ENCODE measurements around the gene KIF11. TPM values are rescaled to one million over a fixed set of nuclear protein-coding genes. Genes with fewer than 3 reads are reported as not detected.

The KIF11 gene
- polyA plus RNA-seq, 1 experiment, result 4.3 TPM

DNA sequence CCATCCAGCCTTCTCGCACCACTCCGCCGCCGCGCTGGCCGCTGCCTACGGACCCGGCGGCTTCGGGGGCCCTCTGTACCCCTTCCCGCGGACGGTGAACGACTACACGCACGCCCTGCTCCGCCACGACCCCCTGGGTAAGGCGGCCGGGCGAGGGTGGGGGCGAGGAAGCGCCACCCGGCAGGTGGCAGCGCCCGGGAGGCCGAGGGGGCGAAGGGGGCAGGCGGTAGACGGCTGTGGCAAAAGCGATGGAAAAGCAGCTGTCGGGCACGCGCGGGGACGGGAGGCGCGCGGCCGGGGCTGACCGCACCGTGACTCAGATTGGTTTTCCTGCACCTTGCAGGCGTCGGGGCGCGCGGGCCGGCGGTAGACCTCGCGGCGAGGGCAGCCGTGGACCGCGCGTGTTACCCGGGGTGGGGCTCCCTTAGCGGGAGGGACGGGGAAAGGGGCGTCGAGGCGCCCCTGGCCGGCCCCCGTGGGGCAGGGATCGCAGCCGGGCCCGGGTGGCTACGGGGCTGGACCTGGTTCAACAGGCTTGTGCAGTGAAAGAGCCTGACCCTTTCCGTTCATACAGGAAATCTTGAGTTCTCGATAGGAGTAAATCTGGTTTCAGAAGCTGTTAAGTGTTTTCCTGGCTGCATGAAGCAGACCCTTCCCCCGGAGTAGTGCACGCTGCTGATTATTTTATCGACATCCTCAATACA is 97.4 kb downstream of the KIF11 start:
- TF ChIP-seq, protein P1, sequence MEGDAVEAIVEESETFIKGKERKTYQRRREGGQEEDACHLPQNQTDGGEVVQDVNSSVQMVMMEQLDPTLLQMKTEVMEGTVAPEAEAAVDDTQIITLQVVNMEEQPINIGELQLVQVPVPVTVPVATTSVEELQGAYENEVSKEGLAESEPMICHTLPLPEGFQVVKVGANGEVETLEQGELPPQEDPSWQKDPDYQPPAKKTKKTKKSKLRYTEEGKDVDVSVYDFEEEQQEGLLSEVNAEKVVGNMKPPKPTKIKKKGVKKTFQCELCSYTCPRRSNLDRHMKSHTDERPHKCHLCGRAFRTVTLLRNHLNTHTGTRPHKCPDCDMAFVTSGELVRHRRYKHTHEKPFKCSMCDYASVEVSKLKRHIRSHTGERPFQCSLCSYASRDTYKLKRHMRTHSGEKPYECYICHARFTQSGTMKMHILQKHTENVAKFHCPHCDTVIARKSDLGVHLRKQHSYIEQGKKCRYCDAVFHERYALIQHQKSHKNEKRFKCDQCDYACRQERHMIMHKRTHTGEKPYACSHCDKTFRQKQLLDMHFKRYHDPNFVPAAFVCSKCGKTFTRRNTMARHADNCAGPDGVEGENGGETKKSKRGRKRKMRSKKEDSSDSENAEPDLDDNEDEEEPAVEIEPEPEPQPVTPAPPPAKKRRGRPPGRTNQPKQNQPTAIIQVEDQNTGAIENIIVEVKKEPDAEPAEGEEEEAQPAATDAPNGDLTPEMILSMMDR (IDR thresholded peaks at IDR 0.05; ENCODE audit: insufficient read depth, low read depth, low read length), result no peak
- no peak for DNase-seq (ENCODE audit: low read depth)
- ChIA-PET POLR2A (interaction anchor here (0.7 kb wide), 1 partner anchor 10 kb away, joined by 4 read pairs; no protein-coding TSS in a partner anchor), CTCF (interaction anchor here (0.7 kb wide), 1 partner anchor 69 kb away, joined by 3 read pairs; no protein-coding TSS in a partner anchor)
- Histone ChIP-seq H3K27me3 (ENCODE audit: control insufficient read depth, insufficient read depth, low read length) (no peaks in the 10 kb centered on the region), H3K36me3 (ENCODE audit: control insufficient read depth, insufficient read depth, low read length) (no peaks in the 10 kb centered on the region), H3K4me3 (ENCODE audit: low read depth, low read length) (peak overlapping the region; percentile 89)

DNA sequence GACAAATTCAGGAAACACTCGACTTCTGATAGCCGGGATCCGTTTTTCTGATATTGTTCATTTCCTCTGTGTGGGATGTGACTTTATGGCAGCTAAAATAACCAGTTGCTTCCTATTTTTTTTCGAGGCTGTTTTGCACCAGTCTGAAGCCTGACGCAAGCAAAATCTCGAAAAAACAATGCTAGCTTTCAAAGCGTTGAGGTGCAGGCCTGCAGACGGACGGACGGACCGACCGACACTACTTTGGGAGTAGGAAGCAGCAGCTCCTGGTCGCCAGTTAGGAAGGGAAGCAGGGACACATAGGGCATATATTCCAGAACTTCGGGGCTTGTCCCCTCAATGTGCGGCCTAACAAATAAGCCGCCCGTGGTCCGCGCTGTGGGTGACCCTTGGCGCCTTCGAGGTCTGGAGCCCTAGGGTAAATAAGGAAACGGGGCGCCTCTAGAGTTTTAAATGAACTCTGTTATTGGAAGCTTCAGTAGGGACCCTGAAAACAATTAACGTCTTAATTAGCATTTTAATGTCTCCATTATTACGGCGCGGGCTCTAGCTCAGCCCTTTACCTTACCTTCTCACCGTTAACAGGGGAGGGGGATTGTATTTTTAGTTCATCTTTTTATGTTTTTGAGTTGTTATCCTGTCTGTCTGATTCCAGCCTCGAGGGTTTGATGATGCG is 98.1 kb downstream of the KIF11 start:
- Histone ChIP-seq H3K4me3 (ENCODE audit: low read depth, low read length) (peak overlapping the region; percentile 89), H3K27me3 (ENCODE audit: control insufficient read depth, insufficient read depth, low read length) (no peaks in the 10 kb centered on the region), H3K36me3 (ENCODE audit: control insufficient read depth, insufficient read depth, low read length) (no peaks in the 10 kb centered on the region)
- CTCF ChIA-PET, result interaction anchor here (0.5 kb wide), 1 partner anchor 57 kb away, joined by 3 read pairs; no protein-coding TSS in a partner anchor
- POLR2A ChIA-PET, result no interaction called here
- no peak for DNase-seq (ENCODE audit: low read depth)
- TF ChIP-seq, protein P1 (IDR thresholded peaks at IDR 0.05; ENCODE audit: insufficient read depth, low read depth, low read length), result no peak

DNA sequence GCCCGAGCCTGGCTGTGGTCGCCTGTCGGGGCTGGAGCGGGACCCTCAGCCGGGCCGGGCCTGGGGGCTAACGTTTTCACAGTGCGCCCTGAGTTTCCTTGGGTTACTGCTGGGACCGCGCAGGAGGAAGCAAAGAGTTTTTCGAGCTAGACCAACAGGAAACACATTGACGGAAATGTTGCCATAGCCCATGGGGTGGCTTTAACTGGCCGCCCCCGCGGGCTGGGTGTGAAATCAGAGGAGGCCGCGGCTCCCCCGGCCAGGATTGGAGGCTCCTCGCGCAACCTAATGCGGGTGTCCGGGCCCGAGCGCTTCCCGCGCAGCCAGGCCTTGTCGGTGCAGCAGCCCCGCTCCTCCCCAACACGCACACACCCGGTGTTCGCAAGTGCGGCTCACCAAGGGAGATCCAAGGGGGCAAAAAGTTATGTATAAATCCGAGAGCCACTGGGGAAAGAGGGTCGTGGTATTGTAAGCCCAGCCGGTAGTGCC is 98.7 kb downstream of the KIF11 start:
- DNase-seq (ENCODE audit: low read depth), result no peak
- TF ChIP-seq, protein P1 (IDR thresholded peaks at IDR 0.05; ENCODE audit: insufficient read depth, low read depth, low read length), result no peak
- no peaks in the 10 kb centered on the region for H3K27me3 ChIP-seq (ENCODE audit: control insufficient read depth, insufficient read depth, low read length)
- ChIA-PET POLR2A (no interaction called here), CTCF (interaction anchor here (0.5 kb wide), 1 partner anchor 56 kb away, joined by 3 read pairs; no protein-coding TSS in a partner anchor)
- H3K36me3 ChIP-seq (ENCODE audit: control insufficient read depth, insufficient read depth, low read length), result no peaks in the 10 kb centered on the region
- no peak overlapping the region for H3K4me3 ChIP-seq (ENCODE audit: low read depth, low read length)

DNA sequence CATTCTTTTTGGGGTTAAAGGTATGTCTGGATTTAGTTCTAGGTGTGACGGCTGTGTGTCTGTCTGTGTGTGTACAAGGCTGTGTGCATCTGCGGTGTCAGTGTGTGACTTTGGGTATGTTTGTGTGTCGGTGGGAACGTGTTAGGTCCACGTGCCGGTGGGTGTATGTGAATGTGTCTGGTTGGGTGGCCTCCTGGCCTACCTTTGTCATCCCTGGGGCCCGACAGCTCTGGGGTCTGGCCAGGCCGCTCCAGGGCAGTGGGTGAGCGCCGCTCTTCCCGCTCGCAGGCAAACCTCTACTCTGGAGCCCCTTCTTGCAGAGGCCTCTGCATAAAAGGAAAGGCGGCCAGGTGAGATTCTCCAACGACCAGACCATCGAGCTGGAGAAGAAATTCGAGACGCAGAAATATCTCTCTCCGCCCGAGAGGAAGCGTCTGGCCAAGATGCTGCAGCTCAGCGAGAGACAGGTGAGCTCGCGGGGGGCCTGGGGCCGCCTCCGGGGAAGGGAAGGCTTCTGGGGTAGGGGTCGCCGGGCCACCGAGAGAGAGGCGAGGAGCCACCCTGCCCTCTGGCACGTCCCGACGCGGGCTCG is 99.2 kb downstream of the KIF11 start:
- POLR2A ChIA-PET, result no interaction called here
- no peak for DNase-seq (ENCODE audit: low read depth)
- CTCF ChIA-PET, result interaction anchor here (0.7 kb wide), 1 partner anchor 155 kb away, joined by 3 read pairs; no protein-coding TSS in a partner anchor
- Histone ChIP-seq H3K27me3 (ENCODE audit: control insufficient read depth, insufficient read depth, low read length) (no peaks in the 10 kb centered on the region), H3K36me3 (ENCODE audit: control insufficient read depth, insufficient read depth, low read length) (no peaks in the 10 kb centered on the region), H3K4me3 (ENCODE audit: low read depth, low read length) (no peak overlapping the region)
- TF ChIP-seq, protein P1 (IDR thresholded peaks at IDR 0.05; ENCODE audit: insufficient read depth, low read depth, low read length), result no peak
